GM18511 (cell line): Measurements from ENCODE around the gene POP5.
"Not testable (repeated sequence)": the region's sequence is repeated elsewhere in the genome, so short reads cannot be mapped to it uniquely, and the experiment has no call there.

Experiments used
- ATAC-seq: cut with Tn5 transposase; IDR thresholded peaks from one replicate; pipeline ENCODE4 v1.9.1; 2021; ENCODE audit warnings: mild to moderate bottlenecking, moderate library complexity; ENCODE audit not compliant: unreplicated experiment

The POP5 gene

GRCh38 chr12:120538281-120539156 is 42.7 kb downstream of the POP5 start:
- ATAC-seq, result no peak

GRCh38 chr12:120537856-120538220 is 43.4 kb downstream of the POP5 start:
- no peak for ATAC-seq

GRCh38 chr12:120536064-120536791 is 45.0 kb downstream of the POP5 start:
- no peak for ATAC-seq

- peak; percentile 43 for ATAC-seq
Observed at GRCh38 chr12:120534703-120535655, 46.2 kb downstream of the POP5 start.

- peak; percentile 64 for ATAC-seq
Observed at GRCh38 chr12:120534203-120534702, 46.9 kb downstream of the POP5 start, which contains the start of gene RNF10. TSS of gene RNF10 (plus strand) at chr12:120534356. CDS start at chr12:120534812, 456 bp downstream.

- ATAC-seq, result no peak
Observed at GRCh38 chr12:120532701-120533238, 48.4 kb downstream of the POP5 start.

- ATAC-seq, result not testable (repeated sequence)
Observed at GRCh38 chr12:120530418-120530761, 50.8 kb downstream of the POP5 start.

GRCh38 chr12:120529641-120530417 is 51.4 kb downstream of the POP5 start:
- ATAC-seq, result no peak

GRCh38 chr12:120528861-120529525 is 52.2 kb downstream of the POP5 start, which contains the start of gene COQ5:
TSS of gene COQ5 (minus strand) at chr12:120529158. CDS start at chr12:120529141, 17 bp downstream.
- ATAC-seq, result peak; percentile 85
